GM18867 (cell line): ENCODE results near the gene C1orf21.
"Not testable (repeated sequence)": the region's sequence is repeated elsewhere in the genome, so short reads cannot be mapped to it uniquely, and the experiment has no call there.

Source experiments
- ATAC-seq: cut with Tn5 transposase; IDR thresholded peaks from one replicate; pipeline ENCODE4 v1.9.1; 2021; ENCODE audit warnings: mild to moderate bottlenecking, moderate library complexity; ENCODE audit not compliant: unreplicated experiment

The C1orf21 gene

GRCh38 chr1:184386312-184387068 lies at the start of gene C1orf21:
Gene C1orf21 (plus strand): TSS chr1:184387029. CDS start chr1:184477510, 90,481 bp downstream.
- ATAC-seq = peak; percentile 83

- not testable (repeated sequence) for ATAC-seq
Observed at GRCh38 chr1:184337865-184338264, 49.0 kb upstream of the C1orf21 start.

GRCh38 chr1:184340984-184341383 lies 45.8 kb upstream of the C1orf21 start:
- no peak for ATAC-seq

GRCh38 chr1:184350573-184350972 lies 36.3 kb upstream of the C1orf21 start:
- no peak for ATAC-seq

GRCh38 chr1:184351416-184351975 lies 35.3 kb upstream of the C1orf21 start:
- no peak for ATAC-seq

GRCh38 chr1:184352776-184353175 lies 34.1 kb upstream of the C1orf21 start:
- no peak for ATAC-seq

GRCh38 chr1:184354719-184355118 lies 32.1 kb upstream of the C1orf21 start:
- ATAC-seq = no peak

- ATAC-seq = no peak
Observed at GRCh38 chr1:184356891-184357290, 29.9 kb upstream of the C1orf21 start.

GRCh38 chr1:184358256-184358655 lies 28.6 kb upstream of the C1orf21 start:
- ATAC-seq = no peak

GRCh38 chr1:184359909-184360308 lies 26.9 kb upstream of the C1orf21 start:
- no peak for ATAC-seq

- ATAC-seq = no peak
Observed at GRCh38 chr1:184362876-184363275, 24.0 kb upstream of the C1orf21 start.

- ATAC-seq = no peak
Observed at GRCh38 chr1:184365699-184366098, 21.1 kb upstream of the C1orf21 start.

GRCh38 chr1:184366997-184367396 lies 19.8 kb upstream of the C1orf21 start:
- ATAC-seq = no peak

GRCh38 chr1:184367427-184368038 lies 19.3 kb upstream of the C1orf21 start:
- no peak for ATAC-seq

GRCh38 chr1:184368354-184368753 lies 18.5 kb upstream of the C1orf21 start:
- ATAC-seq = no peak

- ATAC-seq = no peak
Observed at GRCh38 chr1:184370850-184371249, 16.0 kb upstream of the C1orf21 start.

- no peak for ATAC-seq
Observed at GRCh38 chr1:184373155-184373554, 13.7 kb upstream of the C1orf21 start.

- no peak for ATAC-seq
Observed at GRCh38 chr1:184376369-184376768, 10.5 kb upstream of the C1orf21 start.

- no peak for ATAC-seq
Observed at GRCh38 chr1:184379111-184379752, 7.6 kb upstream of the C1orf21 start.

GRCh38 chr1:184380468-184380867 lies 6.4 kb upstream of the C1orf21 start:
- ATAC-seq = no peak

GRCh38 chr1:184383772-184384323 lies 3.0 kb upstream of the C1orf21 start:
- ATAC-seq = no peak
